ENCODE results near the gene MYBPH.

DNA sequence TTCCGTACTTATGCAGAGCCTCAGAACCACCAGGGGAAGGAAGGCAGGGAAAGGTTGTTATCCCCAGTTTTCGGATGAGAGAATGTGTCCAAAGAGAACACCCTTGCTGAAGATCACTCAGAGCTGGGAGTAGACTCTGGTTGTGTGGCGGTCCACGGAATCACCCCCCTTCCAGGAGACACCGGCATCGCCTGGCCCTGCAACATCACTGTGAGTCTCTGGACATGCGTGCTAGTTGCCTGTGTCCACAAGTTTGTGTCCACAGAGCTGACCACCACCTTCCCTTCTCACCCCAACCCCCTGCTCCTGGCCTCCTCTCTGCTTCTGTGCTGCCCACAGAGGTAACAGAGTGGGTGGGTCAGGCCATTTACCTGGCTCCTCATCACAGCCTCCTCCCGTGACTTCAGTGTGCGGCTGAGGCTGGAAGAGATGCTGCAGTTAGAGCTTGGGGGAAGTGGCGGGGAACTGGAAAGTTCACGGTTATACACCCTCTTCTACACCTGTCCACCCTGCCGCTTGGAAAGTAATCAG, 7.3 kb downstream of the MYBPH start:
- TF ChIP-seq, protein P1, sequence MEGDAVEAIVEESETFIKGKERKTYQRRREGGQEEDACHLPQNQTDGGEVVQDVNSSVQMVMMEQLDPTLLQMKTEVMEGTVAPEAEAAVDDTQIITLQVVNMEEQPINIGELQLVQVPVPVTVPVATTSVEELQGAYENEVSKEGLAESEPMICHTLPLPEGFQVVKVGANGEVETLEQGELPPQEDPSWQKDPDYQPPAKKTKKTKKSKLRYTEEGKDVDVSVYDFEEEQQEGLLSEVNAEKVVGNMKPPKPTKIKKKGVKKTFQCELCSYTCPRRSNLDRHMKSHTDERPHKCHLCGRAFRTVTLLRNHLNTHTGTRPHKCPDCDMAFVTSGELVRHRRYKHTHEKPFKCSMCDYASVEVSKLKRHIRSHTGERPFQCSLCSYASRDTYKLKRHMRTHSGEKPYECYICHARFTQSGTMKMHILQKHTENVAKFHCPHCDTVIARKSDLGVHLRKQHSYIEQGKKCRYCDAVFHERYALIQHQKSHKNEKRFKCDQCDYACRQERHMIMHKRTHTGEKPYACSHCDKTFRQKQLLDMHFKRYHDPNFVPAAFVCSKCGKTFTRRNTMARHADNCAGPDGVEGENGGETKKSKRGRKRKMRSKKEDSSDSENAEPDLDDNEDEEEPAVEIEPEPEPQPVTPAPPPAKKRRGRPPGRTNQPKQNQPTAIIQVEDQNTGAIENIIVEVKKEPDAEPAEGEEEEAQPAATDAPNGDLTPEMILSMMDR (IDR thresholded peaks at IDR 0.05; ENCODE audit: extremely low read depth in 1 of 2, insufficient read depth in 1 of 2, low read depth in 1 of 2, low read length in 2 of 2) = no peak
- TF ChIP-seq EZH2 (IDR thresholded peaks at IDR 0.05; ENCODE audit: borderline replicate concordance, low read depth, low read length, severe bottlenecking) (no peak), POLR2AphosphoS5 (IDR thresholded peaks at IDR 0.05; ENCODE audit: insufficient read depth, low read depth, low read length) (no peak), POLR2A (IDR thresholded peaks at IDR 0.05; ENCODE audit: low read depth, low read length) (no peak), JUN (IDR thresholded peaks at IDR 0.05; ENCODE audit: borderline replicate concordance, insufficient read depth, insufficient read length, low read depth) (no peak)
- TF ChIP-seq, protein P2, sequence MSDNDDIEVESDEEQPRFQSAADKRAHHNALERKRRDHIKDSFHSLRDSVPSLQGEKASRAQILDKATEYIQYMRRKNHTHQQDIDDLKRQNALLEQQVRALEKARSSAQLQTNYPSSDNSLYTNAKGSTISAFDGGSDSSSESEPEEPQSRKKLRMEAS (IDR thresholded peaks at IDR 0.05; ENCODE audit: insufficient read depth, insufficient read length) = no peak

All from endothelial cell of umbilical vein (primary cell).